Measurements from ENCODE around the gene C17orf107.

C17orf107 gene

DNA sequence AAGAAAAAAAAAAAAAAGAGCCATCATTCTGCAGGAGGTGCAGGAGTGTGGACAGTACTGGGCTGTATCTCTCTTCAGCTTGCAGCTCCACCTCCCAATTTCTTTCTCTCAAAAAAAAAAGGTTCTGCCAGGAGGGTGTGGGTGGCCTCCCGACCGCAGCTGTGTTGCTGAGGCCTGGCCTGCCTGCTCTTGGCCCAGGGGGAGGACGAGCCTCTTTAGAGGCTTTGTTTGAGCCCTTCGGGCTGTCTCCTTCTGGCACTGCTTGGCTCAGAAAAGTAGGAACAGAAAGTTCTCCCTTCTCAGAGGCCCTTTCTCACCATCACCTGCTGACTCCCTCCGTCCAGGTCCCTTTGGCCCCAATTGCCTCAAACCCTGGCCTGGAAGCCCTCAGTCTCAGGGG lies 22.2 kb upstream of the C17orf107 start:
- DNase-seq: no peak

DNA sequence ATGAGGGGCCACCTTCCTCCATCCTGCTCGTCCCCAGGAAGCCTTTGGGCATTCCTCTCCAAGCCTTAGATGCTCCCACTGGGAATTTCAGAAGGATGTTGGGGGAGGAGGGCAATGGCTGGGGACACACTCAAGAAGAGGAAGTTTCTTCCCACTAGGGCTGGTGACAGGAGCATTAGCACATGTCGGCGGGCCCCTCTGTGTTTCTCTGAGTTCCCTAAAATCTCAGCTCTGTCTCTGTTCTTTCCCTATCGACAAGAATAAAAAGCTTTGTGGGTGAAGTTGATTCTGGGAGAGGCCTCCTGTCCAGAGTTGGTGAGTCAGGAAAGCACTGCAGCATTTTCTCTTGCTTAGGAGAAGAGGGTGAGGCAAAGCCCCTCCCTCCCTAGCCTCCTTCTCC lies 19.7 kb upstream of the C17orf107 start:
- DNase-seq: no peak

DNA sequence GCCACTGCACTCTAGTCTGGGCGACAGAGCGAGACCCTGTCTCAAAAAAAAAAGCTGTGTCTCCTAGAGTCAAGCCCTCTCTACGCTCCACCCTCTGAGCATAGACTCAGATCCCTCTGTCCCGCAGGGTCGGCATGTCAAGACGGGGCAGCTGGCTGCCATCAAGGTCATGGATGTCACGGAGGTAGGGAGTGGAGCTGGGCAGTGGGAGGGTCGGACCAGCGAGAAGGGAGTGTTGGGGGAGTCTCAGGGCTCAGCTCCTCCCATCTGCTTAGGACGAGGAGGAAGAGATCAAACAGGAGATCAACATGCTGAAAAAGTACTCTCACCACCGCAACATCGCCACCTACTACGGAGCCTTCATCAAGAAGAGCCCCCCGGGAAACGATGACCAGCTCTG lies 18.5 kb upstream of the C17orf107 start:
- no peak for DNase-seq

DNA sequence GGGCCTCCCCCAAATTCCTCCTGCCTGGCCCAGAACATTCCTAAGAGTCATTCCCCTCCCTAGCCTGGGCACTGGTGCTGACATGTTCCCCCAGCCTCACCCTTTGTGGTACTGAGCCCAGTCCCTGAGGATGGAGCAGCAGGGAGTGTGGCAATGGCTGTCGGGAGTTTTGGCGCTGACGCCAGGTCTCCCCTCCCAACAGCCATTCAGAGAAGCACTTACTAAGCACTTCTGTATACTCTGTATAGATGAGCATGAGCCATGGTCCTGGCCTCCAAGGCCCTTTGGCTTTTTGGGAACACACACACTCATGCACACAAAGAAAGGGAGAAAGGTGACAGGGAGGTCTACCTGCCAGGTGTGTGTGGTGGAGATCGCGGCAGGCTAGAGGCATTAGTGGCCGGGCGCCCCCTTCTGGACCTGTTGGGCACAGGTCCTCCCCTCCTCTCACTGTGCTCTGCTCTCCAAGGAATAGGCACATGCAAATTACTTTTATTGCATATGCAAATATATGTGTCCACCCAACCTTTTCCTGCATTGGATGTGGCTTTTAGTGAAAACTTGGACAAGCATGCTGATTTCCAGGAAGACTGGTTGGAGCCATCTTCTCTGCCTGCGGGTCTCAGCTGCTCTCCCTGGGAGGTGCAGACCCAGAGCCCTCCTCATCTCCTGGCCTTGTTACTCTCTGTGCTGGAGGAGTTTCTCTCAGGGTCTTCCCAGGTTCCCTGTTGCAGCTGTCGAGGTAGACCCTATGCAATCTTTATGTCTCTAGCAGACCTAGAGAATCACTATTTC lies 17.4 kb upstream of the C17orf107 start:
- DNase-seq: peak; percentile 49

DNA sequence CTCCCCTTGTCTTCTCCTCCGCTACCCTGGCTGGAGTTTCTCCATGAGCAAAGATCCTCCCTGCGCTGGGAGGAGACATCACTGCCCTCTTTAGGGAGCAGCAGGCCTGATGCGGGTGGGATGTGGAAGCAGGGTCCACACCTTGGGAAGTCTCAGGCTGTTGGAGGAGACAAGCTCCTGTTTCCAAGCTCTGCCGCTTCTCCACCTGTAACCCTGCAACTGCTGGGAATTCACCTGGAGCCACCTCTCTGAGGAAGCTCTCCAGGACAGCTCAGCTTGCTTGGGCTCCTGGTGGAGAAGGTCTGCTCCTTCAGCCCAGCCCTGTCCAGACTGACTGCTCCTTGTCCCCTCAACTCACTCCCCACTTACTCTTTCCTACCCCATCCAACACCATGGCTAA lies 14.8 kb upstream of the C17orf107 start:
- DNase-seq: no peak

DNA sequence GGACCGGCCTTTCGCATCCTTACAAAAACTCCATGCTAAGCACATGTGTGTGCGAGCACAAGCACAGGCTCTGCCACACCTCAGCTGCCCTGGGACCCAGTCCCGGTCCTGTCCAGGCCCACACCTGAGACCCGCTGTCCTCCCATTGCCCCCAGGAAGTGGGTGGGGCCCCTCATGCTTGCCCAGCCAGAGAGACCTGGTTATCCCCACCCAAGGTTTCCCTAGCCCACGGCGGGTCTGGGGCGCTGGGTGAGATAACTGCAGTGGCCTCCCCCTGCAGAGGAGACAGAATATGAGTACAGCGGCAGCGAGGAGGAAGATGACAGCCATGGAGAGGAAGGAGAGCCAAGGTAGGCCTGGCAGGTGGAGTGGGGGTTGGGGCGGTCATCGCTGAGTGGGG lies 12.5 kb upstream of the C17orf107 start:
- DNase-seq: no peak

DNA sequence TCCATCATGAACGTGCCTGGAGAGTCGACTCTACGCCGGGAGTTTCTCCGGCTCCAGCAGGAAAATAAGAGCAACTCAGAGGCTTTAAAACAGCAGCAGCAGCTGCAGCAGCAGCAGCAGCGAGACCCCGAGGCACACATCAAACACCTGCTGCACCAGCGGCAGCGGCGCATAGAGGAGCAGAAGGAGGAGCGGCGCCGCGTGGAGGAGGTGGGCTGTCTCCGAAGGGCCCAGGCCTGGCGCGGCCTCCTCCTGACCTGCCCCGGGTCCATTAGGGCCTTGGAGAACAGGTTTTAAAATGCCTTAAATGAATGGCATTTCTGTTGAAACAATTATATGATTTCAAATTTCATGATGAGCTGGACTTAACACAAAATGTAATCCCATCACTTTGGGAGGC lies 11.8 kb upstream of the C17orf107 start:
- no peak for DNase-seq

DNA sequence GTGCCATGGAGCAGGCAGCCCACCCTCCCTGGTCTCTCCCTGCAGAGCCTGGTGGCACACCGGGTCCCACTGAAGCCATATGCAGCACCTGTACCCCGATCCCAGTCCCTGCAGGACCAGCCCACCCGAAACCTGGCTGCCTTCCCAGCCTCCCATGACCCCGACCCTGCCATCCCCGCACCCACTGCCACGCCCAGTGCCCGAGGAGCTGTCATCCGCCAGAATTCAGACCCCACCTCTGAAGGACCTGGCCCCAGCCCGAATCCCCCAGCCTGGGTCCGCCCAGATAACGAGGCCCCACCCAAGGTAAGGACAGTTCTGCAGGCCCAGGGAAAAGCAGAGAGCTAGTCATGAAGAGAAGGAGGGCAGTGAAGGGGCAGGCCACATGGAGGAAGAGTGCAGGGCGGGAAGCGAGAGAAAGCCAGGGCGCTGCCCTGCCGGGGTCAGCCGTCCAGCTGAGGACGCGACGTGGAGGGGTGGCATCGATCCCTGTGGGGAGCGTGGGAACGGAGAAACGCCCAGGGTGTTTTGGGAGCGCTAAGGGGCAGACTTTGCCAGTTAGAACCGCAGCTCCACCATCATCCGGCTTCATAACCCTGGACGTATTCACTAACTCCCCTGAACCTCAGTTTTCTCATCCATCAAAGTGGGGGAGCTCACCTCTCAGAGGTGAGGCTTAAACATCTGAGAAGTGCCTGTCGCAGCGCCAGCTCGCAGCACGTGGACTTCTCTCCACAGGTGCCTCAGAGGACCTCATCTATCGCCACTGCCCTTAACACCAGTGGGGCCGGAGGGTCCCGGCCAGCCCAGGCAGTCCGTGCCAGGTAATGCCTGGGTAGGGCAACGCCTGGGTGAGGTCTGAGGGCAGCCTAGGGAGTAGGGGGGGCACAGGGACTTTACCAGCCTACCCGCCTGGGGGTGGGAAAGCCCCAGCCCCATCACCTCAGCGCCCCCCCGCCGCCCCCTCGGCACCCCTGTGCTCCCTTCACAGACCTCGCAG lies 7.6 kb upstream of the C17orf107 start:
- DNase-seq: no peak

DNA sequence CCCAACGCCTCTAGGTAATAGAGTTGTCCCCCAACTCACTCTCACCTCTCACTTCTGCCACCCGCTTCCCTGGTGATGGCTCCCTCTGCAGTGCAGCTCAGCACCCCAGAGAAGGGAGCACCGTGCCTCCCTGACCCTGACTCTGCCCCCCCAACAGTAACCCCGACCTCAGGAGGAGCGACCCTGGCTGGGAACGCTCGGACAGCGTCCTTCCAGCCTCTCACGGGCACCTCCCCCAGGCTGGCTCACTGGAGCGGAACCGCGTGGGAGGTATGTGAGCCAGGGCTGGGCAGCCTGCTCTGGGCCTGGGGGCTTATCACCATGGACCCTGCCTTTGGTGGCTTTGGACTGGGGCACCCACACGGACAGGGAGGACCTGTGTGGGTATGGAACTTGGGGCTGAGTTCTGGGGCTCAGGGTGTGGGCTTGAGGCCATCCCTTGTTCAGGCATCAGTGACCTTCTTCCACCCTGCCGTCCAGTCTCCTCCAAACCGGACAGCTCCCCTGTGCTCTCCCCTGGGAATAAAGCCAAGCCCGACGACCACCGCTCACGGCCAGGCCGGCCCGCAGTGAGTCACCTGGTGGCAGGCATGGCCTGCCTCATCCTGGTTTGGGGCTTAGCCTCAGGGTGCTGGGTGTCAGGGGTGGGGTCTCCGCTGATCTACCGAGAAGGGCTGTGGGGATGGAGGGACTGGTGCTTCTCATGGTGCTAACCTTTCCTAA lies 6.7 kb upstream of the C17orf107 start:
- no peak for DNase-seq

DNA sequence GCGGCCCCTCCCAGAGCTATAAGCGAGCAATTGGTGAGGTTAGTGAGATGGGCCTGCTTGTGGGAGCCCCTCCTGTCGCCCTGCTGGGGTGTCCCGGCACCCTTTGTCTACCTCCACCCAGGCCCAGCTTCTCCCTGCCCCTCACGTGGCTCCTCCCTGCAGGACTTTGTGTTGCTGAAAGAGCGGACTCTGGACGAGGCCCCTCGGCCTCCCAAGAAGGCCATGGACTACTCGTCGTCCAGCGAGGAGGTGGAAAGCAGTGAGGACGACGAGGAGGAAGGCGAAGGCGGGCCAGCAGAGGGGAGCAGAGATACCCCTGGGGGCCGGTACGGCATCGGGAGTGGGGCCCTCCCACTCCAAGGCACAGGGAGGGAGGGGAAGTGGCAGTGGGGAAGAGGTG lies 6.1 kb upstream of the C17orf107 start:
- no peak for DNase-seq

DNA sequence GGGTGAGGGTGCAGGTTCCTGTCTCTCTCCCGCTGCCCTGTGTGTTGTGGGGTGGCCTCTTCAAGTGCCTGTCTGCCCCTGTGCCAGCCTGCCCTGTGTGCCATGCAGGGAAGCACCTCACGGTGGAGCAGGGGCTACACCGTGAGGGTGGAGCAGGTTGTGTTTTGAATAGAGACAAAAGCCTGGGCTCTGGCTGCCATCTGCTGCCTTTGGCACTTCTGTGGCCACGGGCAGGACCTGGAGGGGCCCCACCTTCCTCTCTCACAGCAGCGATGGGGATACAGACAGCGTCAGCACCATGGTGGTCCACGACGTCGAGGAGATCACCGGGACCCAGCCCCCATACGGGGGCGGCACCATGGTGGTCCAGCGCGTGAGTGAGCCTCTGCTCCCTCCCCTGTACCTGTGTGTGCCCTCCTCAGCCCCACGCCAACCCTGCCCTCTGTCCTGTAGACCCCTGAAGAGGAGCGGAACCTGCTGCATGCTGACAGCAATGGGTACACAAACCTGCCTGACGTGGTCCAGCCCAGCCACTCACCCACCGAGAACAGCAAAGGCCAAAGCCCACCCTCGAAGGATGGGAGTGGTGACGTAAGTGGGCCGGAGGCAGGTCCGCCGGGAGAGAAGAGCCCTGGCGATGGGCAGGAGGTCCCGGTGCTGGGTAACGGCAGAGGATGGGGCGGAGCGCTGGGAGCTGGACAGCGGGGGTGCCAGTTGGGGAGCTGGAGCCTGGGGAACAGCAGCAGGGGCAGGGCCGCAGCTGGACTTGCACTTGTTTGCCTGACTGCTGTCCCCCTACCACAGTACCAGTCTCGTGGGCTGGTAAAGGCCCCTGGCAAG lies 5.4 kb upstream of the C17orf107 start:
- DNase-seq: no peak

DNA sequence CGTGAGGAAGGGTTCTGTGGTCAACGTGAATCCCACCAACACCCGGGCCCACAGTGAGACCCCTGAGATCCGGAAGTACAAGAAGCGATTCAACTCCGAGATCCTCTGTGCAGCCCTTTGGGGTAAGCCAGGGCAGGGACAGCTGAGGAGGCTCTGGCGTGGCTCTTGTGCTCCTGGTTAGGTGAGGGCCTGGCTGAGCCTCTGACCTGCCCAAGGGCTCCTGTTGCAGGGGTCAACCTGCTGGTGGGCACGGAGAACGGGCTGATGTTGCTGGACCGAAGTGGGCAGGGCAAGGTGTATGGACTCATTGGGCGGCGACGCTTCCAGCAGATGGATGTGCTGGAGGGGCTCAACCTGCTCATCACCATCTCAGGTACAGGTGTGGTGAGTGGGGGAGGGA lies 4.2 kb upstream of the C17orf107 start:
- no peak for DNase-seq

DNA sequence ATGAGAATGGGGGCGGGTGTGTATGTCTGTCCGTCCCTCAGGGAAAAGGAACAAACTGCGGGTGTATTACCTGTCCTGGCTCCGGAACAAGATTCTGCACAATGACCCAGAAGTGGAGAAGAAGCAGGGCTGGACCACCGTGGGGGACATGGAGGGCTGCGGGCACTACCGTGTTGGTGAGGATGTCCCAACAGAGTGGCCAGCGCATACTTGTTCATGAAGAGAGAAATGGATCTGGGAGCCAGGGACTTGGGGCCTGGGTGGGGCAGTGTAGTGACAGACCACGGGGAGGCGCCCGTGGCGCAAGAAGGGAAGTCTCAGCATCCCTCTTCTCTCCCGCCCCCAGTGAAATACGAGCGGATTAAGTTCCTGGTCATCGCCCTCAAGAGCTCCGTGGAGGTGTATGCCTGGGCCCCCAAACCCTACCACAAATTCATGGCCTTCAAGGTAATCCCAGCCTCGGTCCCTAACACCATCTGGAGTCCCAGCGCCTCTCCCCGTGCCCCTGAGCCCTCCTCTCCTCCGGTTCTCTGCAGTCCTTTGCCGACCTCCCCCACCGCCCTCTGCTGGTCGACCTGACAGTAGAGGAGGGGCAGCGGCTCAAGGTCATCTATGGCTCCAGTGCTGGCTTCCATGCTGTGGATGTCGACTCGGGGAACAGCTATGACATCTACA lies 3.5 kb upstream of the C17orf107 start:
- no peak for DNase-seq

DNA sequence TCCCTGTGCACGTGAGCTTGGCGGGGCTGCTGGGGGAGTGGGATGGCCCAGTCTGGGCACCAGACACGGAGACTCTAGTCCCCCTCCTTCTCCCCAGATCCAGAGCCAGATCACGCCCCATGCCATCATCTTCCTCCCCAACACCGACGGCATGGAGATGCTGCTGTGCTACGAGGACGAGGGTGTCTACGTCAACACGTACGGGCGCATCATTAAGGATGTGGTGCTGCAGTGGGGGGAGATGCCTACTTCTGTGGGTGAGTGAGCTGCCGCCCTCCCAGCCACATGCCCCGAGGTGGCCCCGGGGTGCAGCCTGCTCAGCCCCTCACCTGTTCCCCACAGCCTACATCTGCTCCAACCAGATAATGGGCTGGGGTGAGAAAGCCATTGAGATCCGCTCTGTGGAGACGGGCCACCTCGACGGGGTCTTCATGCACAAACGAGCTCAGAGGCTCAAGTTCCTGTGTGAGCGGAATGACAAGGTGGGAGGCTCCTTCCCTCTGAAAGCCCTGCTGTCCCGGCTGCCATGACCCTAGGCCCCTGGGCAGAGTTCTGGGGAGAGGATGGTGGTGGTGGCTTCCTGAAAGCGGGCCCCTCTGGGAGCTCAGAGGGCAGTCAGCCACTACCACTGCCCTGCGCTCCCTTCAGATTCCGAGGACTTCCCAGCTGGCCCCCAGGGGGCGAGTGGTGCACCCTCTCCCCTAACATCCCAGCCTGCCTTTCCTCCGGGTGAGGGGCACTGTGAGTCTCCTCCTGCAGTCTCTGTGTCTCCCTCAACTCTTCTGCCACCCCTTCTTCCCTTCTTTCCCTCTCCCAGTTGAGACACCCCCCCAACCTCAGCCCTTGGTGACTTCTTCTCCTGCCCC lies 2.8 kb upstream of the C17orf107 start:
- no peak for DNase-seq

DNA sequence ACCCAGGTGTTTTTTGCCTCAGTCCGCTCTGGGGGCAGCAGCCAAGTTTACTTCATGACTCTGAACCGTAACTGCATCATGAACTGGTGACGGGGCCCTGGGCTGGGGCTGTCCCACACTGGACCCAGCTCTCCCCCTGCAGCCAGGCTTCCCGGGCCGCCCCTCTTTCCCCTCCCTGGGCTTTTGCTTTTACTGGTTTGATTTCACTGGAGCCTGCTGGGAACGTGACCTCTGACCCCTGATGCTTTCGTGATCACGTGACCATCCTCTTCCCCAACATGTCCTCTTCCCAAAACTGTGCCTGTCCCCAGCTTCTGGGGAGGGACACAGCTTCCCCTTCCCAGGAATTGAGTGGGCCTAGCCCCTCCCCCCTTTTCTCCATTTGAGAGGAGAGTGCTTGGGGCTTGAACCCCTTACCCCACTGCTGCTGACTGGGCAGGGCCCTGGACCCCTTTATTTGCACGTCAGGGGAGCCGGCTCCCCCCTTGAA lies 2.1 kb upstream of the C17orf107 start:
- DNase-seq: no peak

DNA sequence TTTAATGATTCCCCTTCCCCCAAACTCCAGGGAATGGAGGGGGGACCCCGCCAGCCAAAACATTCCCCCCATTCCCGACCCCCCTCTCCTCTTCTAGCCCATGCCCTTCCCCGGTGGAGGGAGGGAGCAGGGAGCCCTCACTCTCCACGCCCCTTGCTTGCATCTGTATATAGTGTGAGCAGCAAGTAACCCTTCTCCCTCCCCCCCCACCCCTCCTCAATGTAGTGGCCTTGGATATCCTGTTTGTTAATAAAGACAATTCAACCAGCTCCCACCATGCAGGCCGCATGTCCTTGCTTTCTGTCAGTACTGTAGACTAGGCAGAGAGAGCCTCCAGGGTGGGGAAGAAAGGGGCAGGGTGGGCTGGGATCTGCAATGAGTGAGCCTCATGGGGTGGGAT lies 1.6 kb upstream of the C17orf107 start:
- no peak for DNase-seq

DNA sequence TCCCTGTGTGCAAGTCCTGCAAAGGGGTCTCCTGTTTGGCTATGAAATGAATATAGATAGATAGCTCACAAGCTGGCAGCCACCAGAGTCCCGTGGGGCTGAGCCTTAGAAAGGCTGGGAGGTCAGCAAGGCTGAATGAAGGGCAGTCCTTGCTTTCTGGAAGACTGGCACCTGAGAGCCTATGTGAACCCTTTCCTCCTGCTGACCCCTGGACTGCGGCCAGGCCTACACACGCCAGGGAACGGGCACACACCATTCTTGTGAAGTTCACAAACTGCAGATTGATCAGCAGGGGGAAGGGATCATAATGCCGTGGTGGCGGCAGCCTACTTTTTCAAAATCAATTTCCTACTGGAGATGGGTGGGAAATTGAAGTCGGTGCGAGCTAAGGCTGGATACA lies 985 bp upstream of the C17orf107 start:
- DNase-seq: no peak

DNA sequence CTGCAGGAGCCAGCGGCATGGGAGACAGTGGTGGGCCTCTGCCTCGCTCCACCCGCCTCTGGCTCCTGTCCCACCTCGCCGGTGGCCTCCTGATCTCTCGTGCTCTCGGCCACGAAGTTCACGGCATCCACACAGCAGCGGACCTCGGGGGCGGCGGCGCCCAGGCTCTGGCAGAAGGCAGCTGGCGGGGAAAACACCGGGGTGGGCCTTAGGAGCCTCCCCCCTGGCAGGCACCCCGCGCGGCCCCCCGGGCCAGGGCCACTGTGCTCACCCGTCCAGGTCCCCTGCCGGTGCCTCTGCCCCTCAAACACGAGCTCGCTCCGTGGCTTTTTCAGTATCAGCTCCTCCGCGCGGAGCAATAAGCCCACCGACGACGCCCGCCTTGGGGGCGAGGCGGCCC lies 409 bp upstream of the C17orf107 start:
- no peak for DNase-seq

DNA sequence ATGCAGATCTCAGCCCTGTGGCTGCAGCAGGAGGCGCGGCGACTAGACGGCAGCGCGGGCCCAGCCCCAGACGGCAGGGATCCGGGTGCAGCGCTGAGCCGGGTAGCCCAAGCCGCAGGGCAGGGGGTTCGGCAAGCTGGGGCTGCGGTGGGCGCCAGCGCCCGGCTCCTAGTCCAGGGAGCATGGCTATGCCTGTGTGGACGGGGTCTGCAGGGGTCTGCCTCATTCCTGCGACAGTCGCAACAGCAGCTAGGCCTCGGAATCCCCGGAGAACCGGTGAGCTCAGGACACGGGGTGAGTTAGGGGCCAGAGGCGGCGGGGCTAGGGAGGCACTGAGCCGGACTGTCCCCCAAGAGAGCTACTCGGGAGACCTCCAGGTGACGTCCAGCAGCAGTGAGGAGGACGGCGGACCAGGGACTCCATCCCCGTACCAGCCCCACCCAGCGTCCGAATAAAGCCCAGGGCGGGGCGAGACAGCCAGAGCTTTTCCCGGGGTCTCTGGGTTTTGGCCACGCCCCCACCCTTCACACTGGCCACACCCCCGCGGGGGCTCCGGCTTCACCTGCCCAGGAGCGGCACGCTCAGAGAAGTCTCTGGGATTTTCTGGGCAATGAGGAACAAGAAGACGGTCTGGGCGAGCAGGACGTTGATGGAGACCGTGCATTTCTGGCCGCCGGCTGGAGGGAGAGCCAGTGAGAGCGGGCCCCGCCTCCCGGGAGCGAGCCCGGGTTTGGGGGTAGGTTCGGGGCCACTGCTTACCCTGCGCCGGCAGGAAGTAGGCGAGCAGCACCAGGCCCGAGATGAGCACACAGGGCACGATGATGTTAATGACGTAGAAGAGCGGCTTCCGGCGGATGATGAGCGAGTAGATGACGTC lies 1.1 kb downstream of the C17orf107 start:
- peak; percentile 29 for DNase-seq
